Activated T-cell treated with anti-CD3 and anti-CD28 coated beads for 24 hours (primary cell): Measurements from ENCODE around the gene CDC42.

ENCODE experiments used
- DNase-seq: peaks from one replicate; pipeline ENCODE4 v3.0.0-alpha.2; 2020; ENCODE audit warnings: low read depth

Gene CDC42

GRCh38 chr1:22110016-22110415, 57.5 kb downstream of the CDC42 start:
- no peak for DNase-seq

GRCh38 chr1:22111115-22111514, 58.6 kb downstream of the CDC42 start:
- no peak for DNase-seq

- no peak for DNase-seq
Observed at GRCh38 chr1:22111620-22112019, 59.1 kb downstream of the CDC42 start.

GRCh38 chr1:22112554-22112953, 60.0 kb downstream of the CDC42 start:
- DNase-seq, result no peak

GRCh38 chr1:22114083-22115012, 61.8 kb downstream of the CDC42 start:
- DNase-seq, result no peak

- DNase-seq, result no peak
Observed at GRCh38 chr1:22115286-22115685, 62.8 kb downstream of the CDC42 start.

- DNase-seq, result no peak
Observed at GRCh38 chr1:22117238-22117637, 64.7 kb downstream of the CDC42 start.

GRCh38 chr1:22117851-22118250, 65.3 kb downstream of the CDC42 start:
- no peak for DNase-seq

GRCh38 chr1:22118291-22118992, 65.9 kb downstream of the CDC42 start:
- no peak for DNase-seq

GRCh38 chr1:22119626-22120468, 67.3 kb downstream of the CDC42 start:
- DNase-seq, result no peak

- no peak for DNase-seq
Observed at GRCh38 chr1:22120469-22120790, 67.9 kb downstream of the CDC42 start.

- no peak for DNase-seq
Observed at GRCh38 chr1:22121421-22121911, 69.0 kb downstream of the CDC42 start.

GRCh38 chr1:22122273-22123070, 70.0 kb downstream of the CDC42 start:
- DNase-seq, result no peak

- no peak for DNase-seq
Observed at GRCh38 chr1:22123071-22123390, 70.5 kb downstream of the CDC42 start.

- DNase-seq, result no peak
Observed at GRCh38 chr1:22123901-22124404, 71.4 kb downstream of the CDC42 start.

- DNase-seq, result no peak
Observed at GRCh38 chr1:22124592-22125229, 72.2 kb downstream of the CDC42 start.

- no peak for DNase-seq
Observed at GRCh38 chr1:22126531-22126930, 74.0 kb downstream of the CDC42 start.

- DNase-seq, result no peak
Observed at GRCh38 chr1:22127248-22127647, 74.7 kb downstream of the CDC42 start.

- no peak for DNase-seq
Observed at GRCh38 chr1:22127731-22128130, 75.2 kb downstream of the CDC42 start.

- DNase-seq, result no peak
Observed at GRCh38 chr1:22128392-22128791, 75.9 kb downstream of the CDC42 start.
